ENCODE results near the gene PNPLA1.

PNPLA1 gene

DNA sequence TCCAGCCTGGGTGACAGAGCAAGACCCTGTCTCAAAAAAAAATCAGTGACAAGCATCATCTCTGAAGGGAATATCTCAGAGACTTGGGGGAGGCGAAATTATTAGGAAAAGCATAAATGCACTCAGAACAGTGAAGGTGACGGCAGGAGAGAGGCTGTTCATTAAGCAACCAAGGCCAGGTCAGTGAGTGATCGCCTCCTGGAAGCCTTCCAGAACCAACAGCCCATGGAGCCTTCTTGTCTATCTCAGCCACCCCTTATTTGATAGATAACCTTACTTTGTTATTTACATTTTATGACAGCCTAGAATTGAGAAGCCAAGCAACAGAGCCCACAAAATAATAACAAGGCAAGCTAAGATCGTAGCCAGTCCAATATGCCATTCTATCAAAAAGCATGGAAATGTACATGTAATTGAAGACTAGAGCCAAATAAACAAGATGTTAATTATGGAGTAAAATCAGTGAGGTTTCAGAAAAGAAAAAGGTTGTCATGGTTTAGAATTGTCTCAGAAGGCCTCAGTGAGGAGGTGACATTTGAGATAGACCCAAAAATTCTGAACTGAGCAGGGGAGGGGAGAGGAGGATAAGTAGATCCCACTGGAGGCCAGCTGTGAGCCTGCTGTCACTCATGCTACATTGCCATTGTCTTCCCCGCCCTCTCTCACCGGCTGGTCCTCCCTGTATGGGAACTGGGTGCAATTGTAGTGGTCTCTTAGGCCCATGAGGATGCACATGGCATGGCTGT lies 49.0 kb downstream of the PNPLA1 start:
- no peak for FAIRE-seq

DNA sequence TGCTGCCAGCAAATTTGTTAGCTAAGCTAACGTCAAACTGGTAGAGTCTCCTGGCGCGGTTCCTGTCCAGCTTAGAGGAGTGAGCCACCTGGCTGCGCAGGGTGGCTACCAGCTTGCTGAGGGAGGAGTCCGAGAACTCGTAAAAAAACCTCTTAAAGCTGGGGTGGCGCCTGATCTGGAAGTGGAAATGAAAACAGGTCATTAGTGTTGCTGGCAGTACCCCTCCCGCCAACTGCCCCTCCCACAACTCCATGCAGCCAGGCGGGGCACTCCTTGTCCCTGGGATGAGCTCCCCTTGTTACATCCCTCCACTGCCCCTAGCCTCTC lies 49.5 kb downstream of the PNPLA1 start:
- FAIRE-seq: no peak

DNA sequence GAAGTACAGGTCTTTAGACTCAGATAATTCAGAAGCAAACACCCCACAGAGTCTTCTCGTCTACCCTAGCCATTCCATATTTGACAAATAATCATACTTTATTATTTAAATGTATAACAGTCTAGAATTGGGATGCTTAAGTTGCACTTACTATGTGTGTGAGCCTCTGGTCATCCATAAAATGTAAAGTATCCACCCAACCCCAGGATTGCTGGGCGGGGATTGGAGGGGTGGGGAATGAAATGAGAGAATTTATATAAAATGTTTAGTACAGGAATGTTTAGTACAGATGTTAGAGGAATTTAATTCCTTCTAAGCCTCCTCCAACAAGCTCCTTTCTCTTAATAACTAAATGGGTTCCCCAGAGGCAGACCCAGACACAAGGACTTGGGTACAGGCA lies 50.0 kb downstream of the PNPLA1 start:
- FAIRE-seq: no peak

DNA sequence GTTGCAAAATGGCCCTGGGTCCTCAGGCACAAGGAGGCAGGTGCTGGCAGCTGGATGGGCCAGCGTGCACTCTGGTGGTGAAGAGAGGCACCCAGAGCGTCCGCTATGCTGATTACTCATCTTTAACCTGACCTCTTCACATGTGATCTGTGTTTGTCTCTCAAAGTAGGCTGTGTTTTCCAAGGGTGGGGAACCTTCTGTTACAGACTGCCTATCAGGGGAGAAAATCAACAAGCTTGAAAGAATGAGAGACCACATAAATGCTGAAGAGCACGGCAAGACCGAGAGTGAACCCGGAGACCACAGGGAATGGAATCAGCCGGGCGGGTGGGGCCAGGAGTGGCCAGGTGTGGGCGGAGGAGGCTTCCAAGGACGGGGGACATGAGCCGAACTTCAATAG lies 50.6 kb downstream of the PNPLA1 start:
- no peak for FAIRE-seq

DNA sequence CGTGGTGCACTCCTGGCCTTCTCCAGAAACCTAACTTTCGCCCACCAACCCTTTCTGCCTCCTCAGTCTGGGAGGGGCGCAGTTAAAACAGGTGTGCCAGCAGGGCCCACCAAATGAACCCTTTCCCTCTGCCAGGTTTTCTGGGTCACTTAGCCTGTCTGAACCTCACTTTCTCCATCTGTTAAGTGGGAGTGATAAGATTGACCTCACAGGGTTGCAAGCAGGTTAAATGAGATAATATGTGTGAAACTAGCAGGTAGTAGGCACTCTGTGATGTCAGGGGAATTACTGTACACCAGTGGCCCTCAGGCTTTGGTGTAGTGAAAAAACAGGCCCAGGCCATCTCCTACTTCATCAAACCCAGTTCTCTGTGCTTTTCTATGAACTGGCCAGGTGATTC lies 52.7 kb downstream of the PNPLA1 start:
- FAIRE-seq: no peak

DNA sequence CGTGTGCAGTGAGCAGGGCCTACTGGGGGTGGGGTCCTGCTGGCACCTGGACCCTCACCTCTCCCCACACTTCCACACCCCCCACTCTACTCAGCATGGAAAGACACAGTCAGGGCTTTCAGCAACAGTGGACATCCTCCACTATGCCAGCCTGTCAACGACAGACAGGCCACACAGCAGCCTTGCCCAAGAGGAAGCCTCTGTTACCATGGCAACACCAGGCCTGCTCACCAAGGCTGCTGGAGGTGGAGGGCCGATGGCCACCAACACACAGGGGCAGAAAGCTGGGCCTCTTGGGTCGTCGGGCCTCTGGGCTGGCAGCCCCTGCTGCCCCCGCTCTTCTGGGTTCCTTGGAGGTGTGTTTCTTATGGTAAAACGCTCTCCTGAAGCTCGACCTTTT lies 53.2 kb downstream of the PNPLA1 start:
- FAIRE-seq: no peak

DNA sequence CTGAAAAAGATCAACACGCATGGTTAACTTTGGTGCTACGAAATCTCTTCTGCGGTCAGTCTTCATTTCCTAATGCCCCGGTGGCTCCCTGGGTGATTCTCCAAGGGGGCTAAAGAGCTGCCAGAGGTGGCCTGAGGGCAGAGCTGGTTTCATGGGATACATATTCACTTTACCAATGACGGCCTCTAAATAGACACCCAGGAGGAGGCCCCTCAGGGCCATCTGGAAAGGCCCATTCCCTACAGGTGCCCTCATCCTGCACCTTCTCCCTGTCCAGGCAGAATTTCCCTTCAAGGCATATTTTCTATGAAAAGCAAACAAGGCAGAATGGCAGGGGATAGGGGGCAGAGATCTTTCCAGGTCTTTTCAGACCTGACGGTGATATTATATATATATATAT lies 54.3 kb downstream of the PNPLA1 start:
- no peak for FAIRE-seq

DNA sequence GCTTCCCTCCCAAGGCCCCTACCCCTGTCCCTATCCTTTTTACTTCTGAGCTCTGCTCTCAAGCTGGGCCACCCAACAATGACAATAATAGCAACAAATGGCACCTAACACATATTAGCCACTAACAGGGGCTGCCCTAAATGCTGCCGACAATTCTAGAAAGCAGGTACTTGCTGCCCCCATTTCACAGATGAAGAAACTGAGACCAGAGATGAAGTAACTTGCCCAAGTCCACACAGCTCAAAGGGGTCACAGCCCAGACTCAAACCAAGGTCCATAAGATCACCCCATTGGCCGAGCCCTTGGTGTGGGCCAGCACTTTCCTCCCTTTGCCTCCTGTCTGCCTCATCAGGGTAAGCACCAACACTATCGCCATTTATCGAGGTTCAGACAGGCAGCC lies 54.9 kb downstream of the PNPLA1 start:
- FAIRE-seq: no peak

DNA sequence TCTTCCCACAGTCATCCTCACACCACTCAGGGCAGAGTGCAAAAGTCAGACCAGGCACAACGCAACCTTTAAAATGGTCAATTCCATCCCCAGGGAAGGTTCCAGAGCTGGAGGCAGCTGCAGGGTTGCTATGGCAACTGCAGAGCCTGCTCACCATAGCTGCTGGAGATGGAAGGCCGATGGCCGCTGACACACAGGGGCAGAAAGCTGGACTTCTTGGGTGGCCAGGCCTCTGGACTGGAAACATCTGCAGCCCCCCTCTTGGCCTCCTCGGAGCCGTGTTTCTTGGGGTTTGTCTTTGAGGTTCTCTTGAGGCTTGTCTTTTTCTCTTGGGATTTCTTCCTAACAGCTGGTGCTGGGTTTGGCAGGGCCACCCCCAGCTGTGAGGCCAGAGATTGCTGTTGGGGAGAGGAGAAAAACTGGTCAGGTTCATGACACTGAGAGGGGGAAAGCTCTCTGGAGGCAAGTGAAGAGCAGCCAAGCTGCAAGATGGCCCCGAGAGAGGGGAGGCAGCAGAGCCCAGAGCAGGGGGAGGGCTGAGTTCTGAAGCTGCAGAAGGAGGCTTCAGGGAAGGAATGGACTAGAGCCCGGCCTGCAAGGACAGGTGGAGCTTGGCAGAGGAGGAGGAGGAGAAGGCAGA lies 56.6 kb downstream of the PNPLA1 start:
- no peak for FAIRE-seq

DNA sequence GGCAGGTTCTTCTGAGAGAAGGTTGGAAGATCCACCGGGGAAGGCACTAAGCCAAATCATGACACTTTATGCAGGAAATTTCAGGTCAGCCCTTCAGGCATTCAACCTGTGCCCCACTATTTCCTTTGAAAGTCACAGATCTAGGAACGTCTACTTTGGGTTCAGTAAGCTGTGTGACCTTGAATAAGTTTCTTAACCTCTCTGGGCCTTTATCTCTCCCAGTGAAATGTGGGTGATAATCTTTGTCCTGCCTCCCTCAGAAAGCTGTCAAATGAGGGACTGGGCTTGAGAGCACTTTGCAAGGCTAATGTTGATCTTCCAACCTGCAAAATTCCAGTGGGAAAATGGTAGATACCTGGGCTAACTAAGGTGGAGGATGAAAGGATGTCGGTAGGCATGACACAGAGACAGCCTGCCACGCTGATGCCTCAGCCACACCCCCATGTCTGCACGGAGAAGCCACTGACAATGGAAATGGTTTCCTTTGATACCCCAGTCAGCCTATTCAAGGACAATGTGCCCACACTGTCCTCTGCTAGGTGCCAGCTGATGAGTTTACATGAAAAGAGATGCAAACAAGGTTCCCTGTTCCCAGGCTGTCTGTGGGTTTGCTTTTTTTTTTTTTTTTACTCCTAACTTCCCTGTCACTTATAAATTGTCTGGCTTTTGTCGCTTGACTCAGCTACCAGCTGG lies 57.5 kb downstream of the PNPLA1 start:
- FAIRE-seq: no peak

DNA sequence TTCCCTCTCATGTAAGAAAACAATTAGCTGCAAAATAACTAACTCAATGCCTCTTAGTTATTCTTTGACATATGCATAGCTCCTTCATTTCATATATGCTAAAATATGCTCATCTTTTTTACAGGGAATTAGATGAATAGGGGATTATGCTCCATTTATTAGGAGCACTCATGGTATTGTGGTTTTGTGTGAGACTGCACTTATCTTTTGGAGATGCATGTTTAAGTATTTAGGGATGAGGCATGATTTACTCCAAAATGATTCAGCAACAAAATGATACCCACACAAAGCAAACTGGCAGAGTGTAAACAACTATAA lies 58.0 kb downstream of the PNPLA1 start:
- no peak for FAIRE-seq

DNA sequence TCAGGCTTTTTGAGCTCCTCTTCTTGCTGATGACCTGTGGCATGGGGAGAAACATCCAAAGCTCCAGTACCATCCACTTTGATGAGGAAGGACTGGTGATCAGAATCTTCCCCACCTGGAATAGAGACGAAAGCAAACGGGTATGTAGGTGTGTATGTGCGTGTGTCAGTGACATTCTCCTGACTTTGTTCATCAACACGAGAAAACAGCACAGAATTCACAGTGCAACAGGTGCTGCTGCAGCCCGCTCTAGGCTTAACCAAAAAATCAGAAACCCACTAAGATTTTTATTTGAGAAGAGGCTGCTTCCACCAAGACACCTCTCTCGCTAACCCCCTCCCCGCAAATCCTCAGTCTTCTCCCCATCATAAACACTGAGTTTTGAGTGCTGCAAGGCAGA lies 58.7 kb downstream of the PNPLA1 start:
- FAIRE-seq: no peak

DNA sequence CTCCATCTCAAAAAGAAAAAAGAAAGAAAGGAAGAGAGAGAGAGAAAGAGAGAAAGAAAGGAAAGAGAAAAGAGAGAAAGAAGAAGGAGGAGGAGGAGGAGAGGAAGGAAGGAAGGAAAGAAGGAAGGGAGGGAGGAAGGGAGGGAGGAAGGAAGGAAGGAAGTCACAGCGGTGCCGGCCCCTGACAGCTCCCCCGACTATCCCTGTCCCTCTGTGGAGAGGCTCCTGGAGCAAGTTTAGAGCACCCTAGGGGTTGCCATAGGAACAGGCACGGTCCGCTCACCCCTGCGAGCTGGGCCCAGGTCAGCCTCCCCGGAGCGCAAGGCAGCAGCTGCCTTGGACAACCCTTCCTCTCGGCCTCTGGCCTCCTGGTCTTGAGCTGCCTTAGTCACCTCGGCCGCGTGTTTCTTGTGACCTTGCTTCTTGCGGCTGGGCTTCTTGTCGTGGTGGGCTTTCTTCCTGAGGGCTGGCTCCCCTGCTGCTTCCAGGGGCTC lies 60.0 kb downstream of the PNPLA1 start:
- no peak for FAIRE-seq

DNA sequence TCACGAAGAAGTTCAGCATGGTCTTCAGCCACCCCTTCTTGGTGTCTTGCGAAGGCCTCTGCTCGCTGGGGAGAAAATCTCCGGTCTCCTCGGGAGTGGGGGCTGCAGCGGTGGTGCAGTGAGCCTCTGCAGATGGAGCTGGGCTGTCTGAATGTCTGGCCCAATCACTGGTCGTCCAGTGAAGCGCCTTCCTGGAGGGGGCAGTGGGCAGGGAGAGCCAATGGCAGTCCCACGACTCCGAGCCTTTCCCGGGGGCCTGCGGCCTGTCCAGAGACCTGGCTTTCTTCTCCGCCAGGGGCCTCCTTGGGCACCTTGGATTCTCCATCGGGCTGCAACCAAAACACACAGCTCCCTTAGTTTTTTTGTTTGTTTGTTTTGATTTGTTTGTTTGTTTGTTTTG lies 60.5 kb downstream of the PNPLA1 start:
- no peak for FAIRE-seq

DNA sequence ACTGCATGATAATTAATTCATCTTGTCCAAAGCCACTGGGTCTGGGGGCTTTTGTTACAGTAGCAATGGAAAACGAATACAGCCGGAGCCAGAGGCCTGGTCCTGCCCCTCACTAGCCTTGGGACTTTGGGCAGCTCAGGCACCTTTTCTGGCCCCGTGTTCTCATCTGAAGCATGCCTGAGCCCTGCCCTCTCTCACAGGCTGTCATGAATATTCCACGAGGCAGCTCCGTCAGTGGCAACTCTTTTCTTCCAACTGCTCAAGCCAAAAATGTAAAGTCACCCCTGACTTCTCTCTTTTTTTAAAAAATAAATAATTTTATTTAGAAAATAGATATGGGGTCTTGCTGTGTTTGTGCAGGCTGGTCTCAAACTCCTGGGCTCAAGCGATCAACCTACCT lies 61.5 kb downstream of the PNPLA1 start:
- no peak for FAIRE-seq

DNA sequence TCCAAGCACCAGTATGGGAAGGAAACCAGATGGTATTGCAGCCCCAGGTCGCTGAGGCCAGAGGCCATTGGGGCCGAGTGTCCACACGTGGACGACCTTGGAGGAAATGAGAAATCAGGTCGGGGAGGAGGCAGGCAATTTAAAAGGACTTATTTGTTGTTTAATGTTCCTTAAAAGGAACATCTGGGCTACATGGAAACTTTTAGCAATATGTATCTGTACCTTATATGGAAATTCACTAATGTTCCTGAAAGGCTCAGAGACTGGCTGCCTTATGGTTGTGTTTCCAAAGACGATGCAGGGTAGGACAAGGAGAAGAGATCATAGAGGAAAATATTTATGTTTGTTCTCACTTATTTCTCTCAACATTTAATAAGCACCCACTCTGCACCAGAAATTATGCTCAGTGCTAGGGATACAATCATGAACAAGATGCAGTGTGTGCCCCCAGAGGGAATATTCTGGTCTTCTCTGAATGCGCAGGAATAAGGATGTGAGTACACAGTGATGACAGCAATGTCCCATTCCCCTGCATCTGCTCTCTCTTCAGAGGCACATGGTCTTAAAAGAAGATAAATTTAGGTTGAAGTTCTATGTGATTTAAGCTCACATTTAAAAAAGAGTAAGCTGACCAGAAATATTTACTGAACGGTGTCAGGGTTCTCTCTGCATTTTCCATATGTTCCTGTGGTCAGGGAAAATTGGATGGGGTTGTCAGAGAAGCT lies 63.5 kb downstream of the PNPLA1 start:
- FAIRE-seq: no peak

DNA sequence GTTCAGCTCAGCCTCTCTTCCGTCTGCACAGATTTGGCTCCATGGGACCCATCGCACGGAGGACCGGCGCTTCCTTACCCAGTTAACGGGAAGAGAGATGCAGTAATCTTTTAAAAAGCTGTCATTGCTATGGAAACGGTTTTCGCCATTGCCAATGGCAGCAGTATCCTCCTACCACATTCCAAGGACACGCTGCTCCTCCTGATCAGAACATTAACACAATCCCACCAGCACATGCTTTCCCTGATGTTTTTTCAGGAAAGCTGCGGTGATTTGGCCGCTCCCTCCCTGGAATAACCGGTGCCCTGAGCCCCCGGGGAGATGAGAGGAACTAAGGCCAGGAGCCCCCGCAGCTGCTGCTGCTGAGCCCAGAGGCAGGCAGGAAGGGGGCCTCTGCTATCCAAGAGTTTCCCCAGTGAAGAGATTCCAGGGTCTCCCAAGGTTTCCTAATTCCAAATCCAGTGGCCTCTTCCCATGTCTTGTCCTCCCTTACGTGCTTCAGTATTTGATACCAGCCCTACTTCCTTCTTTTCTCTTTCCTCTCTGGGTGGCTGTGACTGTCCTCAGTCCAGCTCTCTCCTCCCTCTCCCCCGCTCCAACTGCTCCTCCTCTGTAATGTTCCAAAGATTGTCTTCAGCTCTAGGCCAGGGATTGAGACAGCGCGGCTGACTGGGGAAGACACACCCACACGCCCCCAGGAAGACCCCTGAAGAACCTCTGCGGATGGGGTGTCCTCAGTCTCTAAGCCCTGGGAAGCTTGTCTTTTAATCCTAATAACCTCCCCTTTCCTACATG lies 64.3 kb downstream of the PNPLA1 start:
- FAIRE-seq: no peak

DNA sequence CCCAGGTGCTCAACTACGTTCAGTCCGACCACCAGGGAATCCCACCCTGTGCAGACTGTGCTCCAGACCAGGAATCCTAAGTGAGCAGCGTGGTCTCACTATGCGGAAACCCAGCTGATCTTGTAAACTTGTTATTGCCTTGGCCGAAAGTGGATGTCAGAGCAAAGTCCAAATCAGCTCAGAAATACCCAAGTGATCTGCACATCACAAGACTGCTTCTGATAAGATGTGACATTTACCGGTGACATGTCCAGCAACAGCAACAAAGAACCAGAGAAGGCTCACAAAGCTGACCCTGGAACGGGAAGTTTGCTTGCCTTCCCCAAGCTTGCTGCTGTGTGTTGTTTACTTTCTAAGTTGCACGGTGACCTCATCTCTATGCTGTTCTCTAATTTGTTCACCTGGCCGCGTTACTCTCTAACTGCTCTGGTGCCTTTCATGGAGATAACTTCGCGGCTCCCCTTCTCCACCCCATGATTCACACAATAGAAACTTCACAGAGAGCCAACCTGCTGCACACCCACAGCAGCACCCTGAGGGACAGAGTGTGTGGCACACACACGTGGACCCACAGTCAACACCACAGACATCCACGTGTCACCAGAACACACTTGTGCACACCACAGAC lies 65.1 kb downstream of the PNPLA1 start:
- no peak for FAIRE-seq

DNA sequence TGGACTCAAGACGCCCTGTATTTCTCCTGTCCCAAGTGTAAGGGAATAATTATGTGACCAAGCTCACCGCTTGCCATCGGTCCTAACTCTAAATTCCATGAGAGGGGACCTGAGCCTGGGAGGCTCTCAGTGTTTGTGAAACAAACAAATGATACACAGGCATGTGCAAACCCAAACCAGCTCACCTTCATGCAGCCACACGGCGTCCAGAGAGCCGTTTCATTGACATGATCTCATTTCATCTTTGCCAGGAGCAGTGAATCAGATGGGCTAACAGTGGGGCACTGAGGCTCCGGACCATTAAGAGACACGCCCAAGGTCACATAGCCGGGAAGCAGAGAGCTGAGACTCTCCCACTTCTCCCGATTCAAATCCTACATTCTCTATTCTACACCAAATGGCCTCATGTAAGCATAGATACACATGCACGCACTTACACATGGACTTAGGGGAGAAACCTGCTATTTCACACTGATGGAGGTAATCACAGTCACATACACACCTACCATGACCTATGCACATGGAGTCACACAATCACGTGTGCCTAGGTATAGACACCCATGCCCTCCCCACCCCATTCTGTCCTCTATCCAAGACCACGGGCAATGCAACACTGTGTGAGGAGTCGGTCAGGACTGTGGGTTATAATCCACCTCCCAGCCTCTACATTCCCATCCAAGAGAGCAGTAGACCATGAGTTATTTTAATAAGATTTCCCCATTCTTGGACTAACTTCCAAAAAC lies 65.8 kb downstream of the PNPLA1 start:
- no peak for FAIRE-seq

DNA sequence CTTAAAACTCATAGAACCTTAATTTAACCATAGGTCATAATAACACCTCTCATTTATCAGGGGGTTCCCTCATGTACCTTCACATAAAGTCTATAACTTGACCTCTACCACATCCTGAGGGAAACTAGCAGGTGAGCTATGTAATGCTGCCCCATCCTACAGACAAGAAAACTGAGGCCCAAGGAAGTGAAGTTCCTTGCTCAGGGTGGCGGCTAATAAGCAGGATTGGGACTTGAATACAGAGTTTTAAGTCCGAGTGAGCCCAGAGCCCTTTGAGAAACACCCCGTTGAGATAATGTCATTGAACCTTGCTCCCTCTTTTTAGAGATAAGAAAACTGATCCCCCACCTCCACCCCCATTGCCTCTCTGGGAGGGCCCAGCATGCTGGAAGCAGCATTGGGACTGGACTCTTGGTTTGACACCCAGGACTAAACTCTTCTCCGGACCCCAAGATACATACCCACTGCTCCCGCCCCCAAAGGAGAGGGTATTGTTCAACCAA lies 66.4 kb downstream of the PNPLA1 start:
- FAIRE-seq: no peak

DNA sequence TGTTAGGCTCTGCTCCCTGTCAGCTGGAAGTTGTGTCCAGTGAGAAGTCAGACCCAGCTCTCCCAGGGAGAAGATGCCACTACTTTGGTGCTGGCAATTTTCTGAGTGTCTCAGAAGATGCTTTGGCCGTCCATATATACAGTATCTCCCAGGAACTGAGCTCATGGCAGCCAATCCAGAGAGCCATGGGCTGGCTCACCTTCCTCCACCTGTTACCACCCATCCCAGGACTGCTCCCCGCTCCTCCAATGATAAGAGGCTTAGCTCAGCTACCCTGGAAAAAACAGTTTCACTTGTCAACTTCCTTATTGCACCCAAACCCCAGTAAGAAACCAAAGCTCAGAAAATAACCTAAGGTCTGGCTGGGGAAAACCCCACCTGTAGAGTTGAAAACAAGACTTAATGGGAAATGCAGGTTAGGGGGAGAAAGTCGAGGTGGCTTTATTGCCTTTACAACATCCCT lies 67.0 kb downstream of the PNPLA1 start, which contains the start of gene BNIP5:
Gene BNIP5 (minus strand): TSS at position 110 of the 463 bp plus-strand sequence. CDS start 6,198 bp downstream, outside the sequence.
- FAIRE-seq: no peak

Data from islet of Langerhans (tissue), 1 donor.